GM18507 (cell line): Measurements from ENCODE around the gene PDPN.

Source experiments
- DNase-seq: peaks from one replicate; pipeline ENCODE4 v3.0.0; 2011; ENCODE audit warnings: low read depth; ENCODE audit not compliant: insufficient read length; ENCODE audit errors: extremely low spot score
- FAIRE-seq: peaks from 2 replicates; lab custom pipeline; 2011; peaks lifted over from hg19 to GRCh38; lab: Jason Lieb, UNC

Gene PDPN

GRCh38 chr1:13663969-13664368 is 80.3 kb downstream of the PDPN start:
- FAIRE-seq = no peak
- no peak for DNase-seq

GRCh38 chr1:13664451-13664850 is 80.8 kb downstream of the PDPN start:
- FAIRE-seq (no peak), DNase-seq (no peak)

GRCh38 chr1:13666317-13666716 is 82.7 kb downstream of the PDPN start:
- DNase-seq = no peak
- no peak for FAIRE-seq
